Ishikawa (cell line): ENCODE results near the gene IFNA1.

ENCODE experiments used
- CEBPB ChIP-seq: IDR thresholded peaks from 2 replicates; pipeline ENCODE4 v1.6.1; 2012
- CREB1 ChIP-seq: IDR thresholded peaks from 2 replicates; pipeline ENCODE4 v1.6.1; 2012; ENCODE audit warnings: low read depth
- EGR1 ChIP-seq: IDR thresholded peaks from 2 replicates; pipeline ENCODE4 v1.6.1; 2012
- EP300 ChIP-seq: IDR thresholded peaks from 2 replicates; pipeline ENCODE4 v1.6.1; 2012; ENCODE audit warnings: borderline replicate concordance
- FOXM1 ChIP-seq: IDR thresholded peaks from 2 replicates; pipeline ENCODE4 v1.6.1; 2012; ENCODE audit warnings: low read depth, borderline replicate concordance
- MAX ChIP-seq: IDR thresholded peaks from 2 replicates; pipeline ENCODE4 v1.6.1; 2012
- NFIC ChIP-seq: IDR thresholded peaks from 2 replicates; pipeline ENCODE4 v1.6.1; 2012
- RAD21 ChIP-seq: IDR thresholded peaks from 2 replicates; pipeline ENCODE4 v1.6.1; 2012; ENCODE audit warnings: low read depth
- TAF1 ChIP-seq: IDR thresholded peaks from 2 replicates; pipeline ENCODE4 v1.6.1; 2012; ENCODE audit warnings: low read depth, mild to moderate bottlenecking
- TCF12 ChIP-seq: IDR thresholded peaks from 2 replicates; pipeline ENCODE4 v1.6.1; 2012; ENCODE audit warnings: low read depth
- TEAD4 ChIP-seq: IDR thresholded peaks from 2 replicates; pipeline ENCODE4 v1.6.1; 2012
- USF1 ChIP-seq: IDR thresholded peaks from 2 replicates; pipeline ENCODE4 v1.6.1; 2012
- YY1 ChIP-seq: IDR thresholded peaks from 2 replicates; pipeline ENCODE4 v1.6.1; 2012; ENCODE audit warnings: low read depth
- ZBTB7A ChIP-seq: IDR thresholded peaks from 2 replicates; pipeline ENCODE4 v1.6.1; 2012; ENCODE audit warnings: low read depth
- TF ChIP-seq, protein P1 (sequence below): IDR thresholded peaks from 2 replicates; pipeline ENCODE4 v1.6.1; 2012; ENCODE audit warnings: low read depth, mild to moderate bottlenecking

The IFNA1 gene

DNA sequence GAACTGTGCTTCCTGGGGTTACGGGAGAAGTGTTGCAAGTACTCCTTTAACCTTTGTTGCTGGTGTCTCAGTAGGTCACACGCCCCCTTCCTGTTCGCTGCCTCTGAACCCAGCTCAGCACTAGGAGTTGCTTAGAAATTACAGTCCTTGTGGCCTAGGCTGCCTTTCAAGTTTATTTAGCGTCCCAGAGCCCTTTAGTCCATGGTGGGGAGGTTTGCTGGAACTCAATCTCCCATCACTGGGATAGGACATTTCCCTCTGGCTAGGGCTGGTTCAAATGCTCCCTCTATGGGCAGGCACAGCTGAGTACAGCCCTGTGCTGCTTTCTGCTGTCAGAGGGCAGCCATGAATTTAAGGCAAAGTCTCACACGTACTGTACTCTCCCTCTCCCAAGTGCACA is 26.6 kb upstream of the IFNA1 start:
- TF ChIP-seq CREB1 (no peak), YY1 (no peak), ZBTB7A (no peak), TAF1 (no peak), EGR1 (no peak), RAD21 (no peak)
- TF ChIP-seq, protein P1, sequence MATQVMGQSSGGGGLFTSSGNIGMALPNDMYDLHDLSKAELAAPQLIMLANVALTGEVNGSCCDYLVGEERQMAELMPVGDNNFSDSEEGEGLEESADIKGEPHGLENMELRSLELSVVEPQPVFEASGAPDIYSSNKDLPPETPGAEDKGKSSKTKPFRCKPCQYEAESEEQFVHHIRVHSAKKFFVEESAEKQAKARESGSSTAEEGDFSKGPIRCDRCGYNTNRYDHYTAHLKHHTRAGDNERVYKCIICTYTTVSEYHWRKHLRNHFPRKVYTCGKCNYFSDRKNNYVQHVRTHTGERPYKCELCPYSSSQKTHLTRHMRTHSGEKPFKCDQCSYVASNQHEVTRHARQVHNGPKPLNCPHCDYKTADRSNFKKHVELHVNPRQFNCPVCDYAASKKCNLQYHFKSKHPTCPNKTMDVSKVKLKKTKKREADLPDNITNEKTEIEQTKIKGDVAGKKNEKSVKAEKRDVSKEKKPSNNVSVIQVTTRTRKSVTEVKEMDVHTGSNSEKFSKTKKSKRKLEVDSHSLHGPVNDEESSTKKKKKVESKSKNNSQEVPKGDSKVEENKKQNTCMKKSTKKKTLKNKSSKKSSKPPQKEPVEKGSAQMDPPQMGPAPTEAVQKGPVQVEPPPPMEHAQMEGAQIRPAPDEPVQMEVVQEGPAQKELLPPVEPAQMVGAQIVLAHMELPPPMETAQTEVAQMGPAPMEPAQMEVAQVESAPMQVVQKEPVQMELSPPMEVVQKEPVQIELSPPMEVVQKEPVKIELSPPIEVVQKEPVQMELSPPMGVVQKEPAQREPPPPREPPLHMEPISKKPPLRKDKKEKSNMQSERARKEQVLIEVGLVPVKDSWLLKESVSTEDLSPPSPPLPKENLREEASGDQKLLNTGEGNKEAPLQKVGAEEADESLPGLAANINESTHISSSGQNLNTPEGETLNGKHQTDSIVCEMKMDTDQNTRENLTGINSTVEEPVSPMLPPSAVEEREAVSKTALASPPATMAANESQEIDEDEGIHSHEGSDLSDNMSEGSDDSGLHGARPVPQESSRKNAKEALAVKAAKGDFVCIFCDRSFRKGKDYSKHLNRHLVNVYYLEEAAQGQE: no peak

DNA sequence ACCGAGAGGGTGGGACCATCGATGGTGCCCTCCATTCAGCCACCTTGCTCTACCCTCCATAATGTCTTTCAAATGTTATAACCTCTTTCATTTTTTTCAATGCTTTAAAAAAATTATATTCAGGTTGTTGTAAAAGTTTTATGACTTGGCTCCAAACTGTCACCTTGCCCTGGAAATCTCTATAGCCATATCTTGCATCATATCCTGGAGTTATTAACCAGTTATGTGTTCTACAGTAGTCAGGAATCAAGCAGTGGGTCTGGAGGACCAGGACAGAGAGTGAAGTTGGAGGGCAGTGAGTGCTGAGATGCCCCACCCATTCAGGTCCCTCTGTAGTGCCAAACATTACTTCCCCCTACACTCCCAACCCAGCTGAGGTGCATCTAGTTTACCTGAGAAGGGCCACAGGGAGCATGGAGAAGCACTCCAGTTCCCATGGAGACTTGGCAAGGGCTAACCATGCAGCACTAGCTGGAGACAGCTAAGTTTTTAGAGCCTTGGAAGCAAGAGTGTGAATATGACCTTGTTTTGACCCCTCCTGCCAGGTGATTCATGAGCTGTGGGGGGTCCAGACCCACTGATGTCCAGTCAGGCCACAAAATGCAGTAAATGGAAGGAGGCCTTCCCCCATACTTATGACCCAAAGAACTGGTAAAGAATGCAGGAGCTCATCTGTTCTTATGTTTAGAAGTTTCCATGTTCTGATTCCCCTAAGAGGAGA is 25.9 kb upstream of the IFNA1 start:
- TF ChIP-seq TCF12: no peak
- TF ChIP-seq EGR1: no peak
- TF ChIP-seq CEBPB: no peak
- TF ChIP-seq YY1: no peak
- TF ChIP-seq EP300: no peak
- TF ChIP-seq, protein P1: no peak
- TF ChIP-seq MAX: no peak
- TF ChIP-seq NFIC: no peak
- no peak for TF ChIP-seq USF1
- TF ChIP-seq CREB1: no peak
- TF ChIP-seq TEAD4: no peak

DNA sequence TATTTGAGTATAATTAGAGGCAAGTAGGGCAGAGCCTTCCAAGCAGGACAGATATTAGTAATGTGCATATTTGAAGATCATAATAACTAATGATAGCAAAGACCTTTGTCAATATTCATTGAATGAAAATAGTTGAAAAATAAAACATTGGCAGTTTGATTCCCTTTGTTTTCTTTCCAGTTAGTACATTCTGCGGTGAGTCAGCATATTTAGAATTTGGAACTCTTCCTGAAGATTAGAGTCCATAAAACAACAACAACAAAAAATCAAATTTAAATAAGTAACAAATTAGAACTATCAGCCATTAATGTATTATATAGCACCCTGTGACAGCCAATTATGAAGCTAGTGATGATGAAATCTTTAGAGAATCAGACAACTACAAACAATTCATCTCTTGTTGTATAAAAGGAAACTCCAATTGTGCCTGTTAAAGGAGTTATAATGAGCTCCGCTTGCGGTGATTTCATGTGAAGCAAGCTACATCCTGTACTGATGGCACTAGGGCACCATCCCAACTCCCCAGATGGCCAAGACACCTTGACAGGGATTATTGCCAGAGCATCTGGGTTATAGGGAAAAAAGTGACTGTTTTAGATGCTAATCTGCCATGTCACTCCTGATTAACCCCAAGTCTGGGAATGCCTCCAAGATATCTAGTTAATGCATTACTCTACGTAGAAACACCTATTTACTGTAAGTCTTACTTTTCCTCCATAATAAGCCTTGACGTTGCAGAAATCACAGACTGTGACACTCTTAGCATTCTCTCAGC is 24.6 kb upstream of the IFNA1 start:
- no peak for TF ChIP-seq MAX
- no peak for TF ChIP-seq ZBTB7A
- TF ChIP-seq, protein P1: no peak
- no peak for TF ChIP-seq FOXM1
- no peak for TF ChIP-seq CREB1
- TF ChIP-seq EP300: no peak
- no peak for TF ChIP-seq TEAD4
- no peak for TF ChIP-seq RAD21
- TF ChIP-seq TAF1: no peak
- TF ChIP-seq EGR1: no peak
- TF ChIP-seq USF1: no peak
- TF ChIP-seq TCF12: no peak

DNA sequence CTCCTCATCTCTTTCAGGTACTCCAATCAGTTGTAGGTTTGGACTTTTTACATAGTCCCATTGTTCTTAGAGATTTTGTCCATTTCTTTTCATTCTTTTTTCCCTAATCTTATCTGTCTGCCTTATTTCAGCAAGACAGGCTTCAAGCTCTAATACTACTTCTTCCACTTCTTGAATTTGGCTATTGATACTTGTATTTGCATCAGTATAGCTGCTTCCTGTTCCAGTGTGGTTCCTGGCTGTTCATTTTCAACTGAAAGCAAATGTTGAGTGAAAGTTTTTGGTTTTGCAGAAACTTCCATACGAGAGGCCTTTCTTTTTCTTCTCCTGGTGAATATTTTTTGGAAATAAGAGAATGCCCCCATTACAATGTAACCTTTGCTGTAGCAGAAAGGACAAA is 12.0 kb upstream of the IFNA1 start:
- TF ChIP-seq USF1 (no peak), RAD21 (no peak), ZBTB7A (no peak), NFIC (no peak), TCF12 (no peak), YY1 (no peak), FOXM1 (no peak), CEBPB (no peak), EGR1 (no peak), EP300 (no peak), CREB1 (no peak), MAX (no peak), TEAD4 (no peak), TAF1 (no peak)
- TF ChIP-seq, protein P1: no peak
